HepG2 (cell line): Measurements from ENCODE around the gene OGFOD3. TPM values are rescaled to one million over a fixed set of nuclear protein-coding genes. Genes with fewer than 3 reads are reported as not detected.

Source experiments
- ATF2 ChIP-seq: sonication (generic); formaldehyde crosslinking; IDR thresholded peaks from 2 replicates; pipeline ENCODE4 v1.4.0; 2020; ENCODE audit warnings: missing genetic modification reagents
- FOSL1 ChIP-seq: sonication (generic); formaldehyde crosslinking; IDR thresholded peaks from 2 replicates; pipeline ENCODE4 v1.9.0; 2021; ENCODE audit warnings: missing genetic modification reagents, borderline replicate concordance
- FOSL2 ChIP-seq: sonication (generic); formaldehyde crosslinking; IDR thresholded peaks from 2 replicates; pipeline ENCODE4 v1.4.0; 2020; ENCODE audit warnings: missing genetic modification reagents
- HOMEZ ChIP-seq: IDR thresholded peaks from 2 replicates; pipeline ENCODE4 v1.6.1; 2016; ENCODE audit warnings: low read depth
- MED1 ChIP-seq: sonication (generic); formaldehyde crosslinking; IDR thresholded peaks from 2 replicates; pipeline ENCODE4 v1.4.0; 2020; ENCODE audit warnings: missing genetic modification reagents
- ONECUT2 ChIP-seq: sonication (generic); formaldehyde crosslinking; IDR thresholded peaks from 2 replicates; pipeline ENCODE4 v1.4.0; 2020; ENCODE audit warnings: missing genetic modification reagents
- TARDBP ChIP-seq: sonication (generic); formaldehyde crosslinking; IDR thresholded peaks from 2 replicates; pipeline ENCODE4 v1.8.0; 2022; ENCODE audit warnings: mild to moderate bottlenecking, missing genetic modification reagents
- TOE1 ChIP-seq: sonication (generic); formaldehyde crosslinking; IDR thresholded peaks from 2 replicates; pipeline ENCODE4 v1.4.0; 2020; ENCODE audit warnings: mild to moderate bottlenecking, missing genetic modification reagents
- YEATS2 ChIP-seq: sonication (generic); formaldehyde crosslinking; IDR thresholded peaks from 2 replicates; pipeline ENCODE4 v1.4.0; 2020; ENCODE audit warnings: missing genetic modification reagents, borderline replicate concordance
- ZBTB34 ChIP-seq: sonication (generic); formaldehyde crosslinking; IDR thresholded peaks from 2 replicates; pipeline ENCODE4 v1.8.0; 2022; ENCODE audit warnings: mild to moderate bottlenecking, missing genetic modification reagents
- ZBTB7A ChIP-seq: sonication (generic); formaldehyde crosslinking; IDR thresholded peaks from 2 replicates; pipeline ENCODE4 v1.8.0; 2022; ENCODE audit warnings: mild to moderate bottlenecking, missing genetic modification reagents
- ZC3H13 ChIP-seq: sonication (generic); formaldehyde crosslinking; IDR thresholded peaks from 2 replicates; pipeline ENCODE4 v1.8.1; 2023; ENCODE audit warnings: mild to moderate bottlenecking, missing genetic modification reagents, moderate library complexity
- ZNF335 ChIP-seq: sonication (generic); formaldehyde crosslinking; IDR thresholded peaks from 2 replicates; pipeline ENCODE4 v1.4.0; 2020; ENCODE audit warnings: missing genetic modification reagents
- ZNF354B ChIP-seq: sonication (generic); formaldehyde crosslinking; IDR thresholded peaks from 2 replicates; pipeline ENCODE4 v1.8.0; 2022; ENCODE audit warnings: mild to moderate bottlenecking, missing genetic modification reagents
- ZNF383 ChIP-seq: sonication (generic); formaldehyde crosslinking; IDR thresholded peaks from 2 replicates; pipeline ENCODE4 v1.4.0; 2020; ENCODE audit warnings: missing genetic modification reagents, mild to moderate bottlenecking, borderline replicate concordance
- ZNF616 ChIP-seq: sonication (generic); formaldehyde crosslinking; IDR thresholded peaks from 2 replicates; pipeline ENCODE4 v1.5.0; 2020; ENCODE audit warnings: low read depth, mild to moderate bottlenecking, missing genetic modification reagents
- ZNF7 ChIP-seq: IDR thresholded peaks from 2 replicates; pipeline ENCODE4 v1.6.1; 2016; ENCODE audit warnings: missing biosample characterization, missing genetic modification reagents
- ZNF713 ChIP-seq: sonication (generic); formaldehyde crosslinking; IDR thresholded peaks from 2 replicates; pipeline ENCODE4 v1.4.0; 2020; ENCODE audit warnings: mild to moderate bottlenecking, missing genetic modification reagents
- ZNF781 ChIP-seq: sonication (generic); formaldehyde crosslinking; IDR thresholded peaks from 2 replicates; pipeline ENCODE4 v1.5.1; 2020; ENCODE audit warnings: borderline replicate concordance, mild to moderate bottlenecking, missing genetic modification reagents; ENCODE audit errors: not compliant biosample characterization
- ZNF784 ChIP-seq: sonication (generic); formaldehyde crosslinking; IDR thresholded peaks from 2 replicates; pipeline ENCODE4 v1.5.1; 2020; ENCODE audit warnings: missing genetic modification reagents, mild to moderate bottlenecking, borderline replicate concordance
- ZNF816 ChIP-seq: sonication (generic); formaldehyde crosslinking; IDR thresholded peaks from 2 replicates; pipeline ENCODE4 v1.8.0; 2022; ENCODE audit warnings: missing genetic modification reagents, mild to moderate bottlenecking, borderline replicate concordance
- ZSCAN31 ChIP-seq: sonication (generic); formaldehyde crosslinking; IDR thresholded peaks from 2 replicates; pipeline ENCODE4 v1.5.0; 2020; ENCODE audit warnings: low read depth, mild to moderate bottlenecking, missing genetic modification reagents
- polyA plus RNA-seq, 8 experiments: library from polyadenylated mRNA; depleted of rRNA in 3 of 8; stranded (reverse) in 7 of 8; unstranded in 1 of 8; fragments of >200 nt; fragmentation: Illumina TruSeq in 4 of 8; extraction: Trizol in 4 of 8; gene quantifications; 2 replicates each; pipeline versions ENCODE4 v1.2.1 to v1.2.3, GENCODE V29; 2011 to 2016; ENCODE audit warnings: low read depth in 4 of 8, missing spikeins in 1 of 8, mixed read lengths in 1 of 8; ENCODE audit not compliant: insufficient read depth in 1 of 8
- total RNA-seq, 5 experiments: library from RNA; depleted of rRNA; stranded (reverse); fragments of >200 nt; fragmentation: Illumina TruSeq; extraction: Trizol; gene quantifications; 2 replicates each; pipeline ENCODE4 v1.2.3, GENCODE V29; 2016; ENCODE audit warnings: low read depth in 1 of 5
- TF ChIP-seq, protein P1 (sequence below): fragments of 450-650 bp; IDR thresholded peaks from 2 replicates; pipeline ENCODE4 v1.6.1; 2016

OGFOD3 gene
- total and polyA plus RNA-seq, 2 of the 13 experiments (the other 11 are each of a cell fraction or from before 2014, with no cell fraction given): 40.0 to 42.1 TPM

- TF ChIP-seq ZNF354B (CRISPR knock-in tag) (no peak), ATF2 (CRISPR knock-in tag) (peak; percentile 83; the same call in 1 of the 2 replicates), TOE1 (CRISPR knock-in tag) (no peak), HOMEZ (CRISPR knock-in tag) (0 out of 2 replicates have a peak, but pooled peaks have one; percentile 30), FOSL2 (CRISPR knock-in tag) (peak; percentile 72), MED1 (peak; percentile 70; the same call in 1 of the 2 replicates), YEATS2 (peak; percentile 29; the same call in 1 of the 2 replicates), ZC3H13 (CRISPR knock-in tag) (no peak), ZBTB7A (CRISPR knock-in tag) (peak; percentile 61; the same call in 1 of the 2 replicates), ZBTB34 (CRISPR knock-in tag) (0 out of 2 replicates have a peak, but pooled peaks have one; percentile 60), ZNF816 (CRISPR knock-in tag) (no peak), ZNF383 (no peak), TARDBP (peak; percentile 74), ZNF616 (CRISPR knock-in tag) (no peak), ZNF781 (CRISPR knock-in tag) (no peak), ZNF7 (CRISPR knock-in tag) (no peak), FOSL1 (no peak), ZNF784 (CRISPR knock-in tag) (no peak), ZSCAN31 (CRISPR knock-in tag) (no peak), ZNF335 (CRISPR knock-in tag) (no peak), ZNF713 (CRISPR knock-in tag) (no peak), ONECUT2 (CRISPR knock-in tag) (no peak)
- TF ChIP-seq, protein P1, sequence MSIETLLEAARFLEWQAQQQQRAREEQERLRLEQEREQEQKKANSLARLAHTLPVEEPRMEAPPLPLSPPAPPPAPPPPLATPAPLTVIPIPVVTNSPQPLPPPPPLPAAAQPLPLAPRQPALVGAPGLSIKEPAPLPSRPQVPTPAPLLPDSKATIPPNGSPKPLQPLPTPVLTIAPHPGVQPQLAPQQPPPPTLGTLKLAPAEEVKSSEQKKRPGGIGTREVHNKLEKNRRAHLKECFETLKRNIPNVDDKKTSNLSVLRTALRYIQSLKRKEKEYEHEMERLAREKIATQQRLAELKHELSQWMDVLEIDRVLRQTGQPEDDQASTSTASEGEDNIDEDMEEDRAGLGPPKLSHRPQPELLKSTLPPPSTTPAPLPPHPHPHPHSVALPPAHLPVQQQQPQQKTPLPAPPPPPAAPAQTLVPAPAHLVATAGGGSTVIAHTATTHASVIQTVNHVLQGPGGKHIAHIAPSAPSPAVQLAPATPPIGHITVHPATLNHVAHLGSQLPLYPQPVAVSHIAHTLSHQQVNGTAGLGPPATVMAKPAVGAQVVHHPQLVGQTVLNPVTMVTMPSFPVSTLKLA: no peak
Observed at GRCh38 chr17:82461827-82462524, 43.6 kb upstream of the OGFOD3 start (continued).
